LNCaP clone FGC (cell line): Measurements from ENCODE around the gene EVX2.
A peak's percentile ranks its signal among the peaks of the same experiment; 100 is the strongest.

Experiments
- DNase-seq: peaks from one replicate; pipeline ENCODE4 v3.0.0-alpha.2; 2011; ENCODE audit warnings: low read depth
- H3K4me3 ChIP-seq: 2 replicates; pipeline ENCODE4 v1.5.1; 2011; ENCODE audit warnings: mild to moderate bottlenecking, low read depth, low read length, control low read depth
- CTCF ChIP-seq: IDR thresholded peaks from 2 replicates; pipeline ENCODE4 v1.5.1; 2012; ENCODE audit warnings: mild to moderate bottlenecking; ENCODE audit not compliant: control insufficient read depth, insufficient read depth; ENCODE audit errors: extremely low read depth

The EVX2 gene

GRCh38 chr2:176129813-176130146, 46.0 kb upstream of the EVX2 start:
- H3K4me3 ChIP-seq = no peak overlapping the region
- no peak for DNase-seq
- no peak for TF ChIP-seq CTCF

- TF ChIP-seq CTCF = no peak
- no peak within 1 kb of the TSS for H3K4me3 ChIP-seq
- no peak for DNase-seq
Measured at GRCh38 chr2:176128982-176129796, 45.4 kb upstream of the EVX2 start, which contains the start of gene HOXD8. Gene HOXD8, plus strand, starts transcription at chr2:176129705. Its CDS starts 662 bp downstream, at chr2:176130367.

- no peak for DNase-seq
- no peak overlapping the region for H3K4me3 ChIP-seq
- no peak for TF ChIP-seq CTCF
Measured at GRCh38 chr2:176128172-176128981, 44.6 kb upstream of the EVX2 start.

DNA sequence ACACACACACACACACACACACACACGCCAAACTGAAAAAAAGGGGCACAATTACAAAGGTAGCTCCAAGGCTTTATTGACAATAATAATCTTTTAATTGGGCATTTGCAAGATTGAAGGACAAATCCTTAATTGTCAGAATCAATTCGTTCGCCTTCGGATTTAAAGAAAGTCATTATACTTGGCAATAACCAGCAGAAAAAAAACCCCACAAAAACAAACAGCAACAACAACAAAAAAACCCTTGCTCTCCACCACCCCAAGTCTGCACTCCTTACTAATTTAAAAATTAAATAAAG, 44.0 kb upstream of the EVX2 start:
- no peak for TF ChIP-seq CTCF
- H3K4me3 ChIP-seq = no peak overlapping the region
- DNase-seq = no peak

DNA sequence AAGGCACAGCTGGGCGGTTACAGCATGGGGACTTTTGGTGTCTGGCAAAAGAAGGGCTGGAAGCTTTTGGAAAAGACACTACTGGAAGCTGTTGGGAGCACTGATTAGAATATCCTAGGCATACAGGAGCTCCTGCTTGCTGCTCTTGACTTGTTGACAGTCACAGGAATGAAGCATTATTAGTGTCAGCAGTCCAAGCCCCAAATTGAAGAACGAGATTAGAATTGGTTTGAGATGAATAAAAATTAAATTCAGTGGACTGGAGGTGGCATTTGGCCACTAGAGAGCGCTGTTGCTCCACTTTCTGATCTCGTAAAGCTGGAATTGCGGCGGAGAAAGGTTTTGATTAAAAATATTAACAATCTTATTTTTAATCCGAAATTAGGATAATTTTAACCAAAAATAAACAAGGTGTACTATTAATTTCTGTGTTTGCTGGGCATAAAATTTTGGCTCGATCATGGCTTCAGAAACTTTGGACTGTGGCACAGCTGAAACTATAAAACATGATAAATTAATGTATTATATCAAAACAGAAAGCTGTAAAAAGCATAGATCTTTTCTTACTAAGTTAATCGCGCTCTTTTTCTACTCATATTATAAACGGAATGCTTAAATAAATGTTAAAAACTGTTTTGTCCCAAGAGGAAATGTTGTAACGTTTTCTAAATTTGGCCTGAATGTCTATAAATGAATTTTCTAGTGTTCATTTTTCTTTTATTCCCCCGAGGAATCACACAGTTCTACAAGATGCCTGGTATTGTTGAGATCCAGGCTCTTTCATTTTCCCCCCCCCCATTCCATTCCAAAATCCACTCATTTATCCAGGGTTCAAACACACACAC, 43.4 kb upstream of the EVX2 start:
- TF ChIP-seq CTCF = peak; percentile 74
- no peak for DNase-seq
- H3K4me3 ChIP-seq = no peak overlapping the region

DNA sequence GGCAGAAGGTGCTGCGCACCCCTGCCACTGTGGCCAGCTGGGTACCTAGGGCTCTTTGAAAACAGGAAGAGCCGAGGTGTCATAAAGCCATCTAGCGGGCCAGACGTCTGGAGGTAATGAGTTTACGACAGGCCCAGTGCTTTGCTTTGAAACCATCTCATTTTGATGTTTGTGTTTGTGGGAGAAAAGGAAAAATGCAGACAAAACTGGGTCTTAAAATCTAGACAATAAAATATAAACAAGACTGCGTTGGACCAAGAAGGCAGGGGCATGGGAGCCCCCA, 42.0 kb upstream of the EVX2 start:
- no peak overlapping the region for H3K4me3 ChIP-seq
- no peak for DNase-seq
- no peak for TF ChIP-seq CTCF
